GM23248 (cell line): ENCODE measurements around the gene GTF3C5. TPM values are rescaled to one million over a fixed set of nuclear protein-coding genes. Genes with fewer than 3 reads are reported as not detected.

Experiments used
- DNase-seq: peaks from one replicate; pipeline ENCODE4 v3.0.0-alpha.2; 2015
- H2AFZ ChIP-seq: fragments of 200-600 bp; sonication (generic); 2 replicates; pipeline ENCODE4 v1.6.1; 2016; ENCODE audit warnings: antibody characterized with exemption
- H3F3A ChIP-seq: fragments of 200-600 bp; sonication (generic); 2 replicates; pipeline ENCODE4 v1.6.1; 2016; ENCODE audit warnings: mild to moderate bottlenecking, antibody characterized with exemption, mixed run types; ENCODE audit not compliant: insufficient read depth
- H3K27ac ChIP-seq: fragments of 200-600 bp; sonication (generic); 2 replicates; pipeline ENCODE4 v1.5.1; 2016; ENCODE audit warnings: mild to moderate bottlenecking
- H3K27me3 ChIP-seq: fragments of 200-600 bp; sonication (generic); replicated peaks from 2 replicates; pipeline ENCODE4 v1.6.1; 2016; ENCODE audit warnings: mild to moderate bottlenecking; ENCODE audit not compliant: insufficient read depth
- H3K36me3 ChIP-seq: fragments of 200-600 bp; sonication (generic); 2 replicates; pipeline ENCODE4 v1.6.1; 2016; ENCODE audit warnings: low read depth, mild to moderate bottlenecking
- H3K4me1 ChIP-seq: fragments of 200-600 bp; sonication (generic); 2 replicates; pipeline ENCODE4 v1.6.1; 2016; ENCODE audit warnings: mild to moderate bottlenecking; ENCODE audit not compliant: insufficient read depth
- H3K4me2 ChIP-seq: fragments of 200-600 bp; sonication (generic); one replicate; pipeline ENCODE4 v1.6.1; 2016; ENCODE audit warnings: mild to moderate bottlenecking; ENCODE audit not compliant: unreplicated experiment
- H3K4me3 ChIP-seq: fragments of 200-600 bp; sonication (generic); 2 replicates; pipeline ENCODE4 v1.5.1; 2016; ENCODE audit warnings: mild to moderate bottlenecking
- H3K79me2 ChIP-seq: fragments of 200-600 bp; sonication (generic); 2 replicates; pipeline ENCODE4 v1.6.1; 2016; ENCODE audit warnings: mild to moderate bottlenecking; ENCODE audit not compliant: insufficient read depth
- H3K9ac ChIP-seq: fragments of 200-600 bp; sonication (generic); 2 replicates; pipeline ENCODE4 v1.6.1; 2016; ENCODE audit warnings: mild to moderate bottlenecking
- H3K9me2 ChIP-seq: fragments of 200-600 bp; sonication (generic); 2 replicates; pipeline ENCODE4 v1.6.1; 2016; ENCODE audit warnings: mixed run types, mild to moderate bottlenecking, moderate library complexity; ENCODE audit not compliant: insufficient read depth
- H3K9me3 ChIP-seq: fragments of 200-600 bp; sonication (generic); one replicate; pipeline ENCODE4 v1.6.1; 2017; ENCODE audit warnings: low read depth
- H4K20me1 ChIP-seq: fragments of 200-600 bp; sonication (generic); 2 replicates; pipeline ENCODE4 v1.6.0; 2016; ENCODE audit not compliant: insufficient read depth
- EZH2 ChIP-seq: fragments of 200-600 bp; sonication (generic); IDR thresholded peaks from 2 replicates; pipeline ENCODE4 v1.6.1; 2018; ENCODE audit warnings: antibody characterized with exemption, mild to moderate bottlenecking; ENCODE audit not compliant: insufficient read depth, poor library complexity, severe bottlenecking
- EZH2phosphoT487 ChIP-seq: fragments of 200-600 bp; sonication (generic); IDR thresholded peaks from 2 replicates; pipeline ENCODE4 v1.6.1; 2018; ENCODE audit warnings: antibody characterized with exemption, moderate library complexity, mild to moderate bottlenecking, low read depth; ENCODE audit not compliant: insufficient read depth
- WGBS, 2 experiments: methylation state at CpG; one replicate each; pipeline ENCODE4 v1.1.6; 2015 to 2017; ENCODE audit warnings: low lambda C conversion rate in 2 of 2, low coverage in 1 of 2; ENCODE audit errors: missing lambda C conversion rate in 2 of 2; 5-methylcytosine and 5-hydroxymethylcytosine counted together
- in situ Hi-C: fragments of 300-500 bp; cut with MboI; formaldehyde crosslinking; loops from 2 replicates; pipeline ENCODE4 v1.15.0; 2020
- polyA plus RNA-seq: library from polyadenylated mRNA; unstranded; fragments of >200 nt; fragmentation: Nextera tagmentation; extraction: Ambion mirVana; gene quantifications from 2 replicates; pipeline ENCODE4 v1.2.1, GENCODE V29; 2016
- total RNA-seq: library from RNA; depleted of rRNA; stranded (reverse); fragments of >200 nt; shearing (Covaris generic); gene quantifications from 2 replicates; pipeline ENCODE4 v1.2.3, GENCODE V29; 2014

GTF3C5 gene
- total and polyA plus RNA-seq, 2 experiments from 2014 or later: 33.5 to 40.1 TPM

GRCh38 chr9:133056533-133056932 is 25.7 kb downstream of the GTF3C5 start:
- Histone ChIP-seq H3K27ac (no peak overlapping the region), H3K79me2 (no peaks in the 10 kb centered on the region), H3K9me3 (no peaks in the 10 kb centered on the region), H3K4me1 (peaks cover 9% of the 10 kb centered on the region), H3K4me2 (no peak overlapping the region), H3F3A (no peaks in the 10 kb centered on the region), H3K36me3 (0 out of 2 replicates have a peak, but pooled peaks cover 5% of the 10 kb centered on the region), H3K4me3 (no peak overlapping the region), H2AFZ (no peak overlapping the region), H3K9me2 (no peaks in the 10 kb centered on the region), H4K20me1 (no peaks in the 10 kb centered on the region), H3K9ac (no peak overlapping the region), H3K27me3 (no peaks in the 10 kb centered on the region)
- 87 to 88% methylated on average over 12 to 13 of the region's 13 CpGs for WGBS, 2 experiments
- DNase-seq: no peak
- in situ Hi-C loops: no loop called here
- no peak for TF ChIP-seq EZH2phosphoT487
- TF ChIP-seq EZH2: no peak

GRCh38 chr9:133057006-133057405 is 26.2 kb downstream of the GTF3C5 start:
- TF ChIP-seq EZH2phosphoT487: no peak
- no peak for TF ChIP-seq EZH2
- Histone ChIP-seq H3K4me1 (peaks cover 9% of the 10 kb centered on the region), H3K9me2 (no peaks in the 10 kb centered on the region), H2AFZ (no peak overlapping the region), H3K9me3 (no peaks in the 10 kb centered on the region), H4K20me1 (no peaks in the 10 kb centered on the region), H3K4me2 (no peak overlapping the region), H3K27ac (no peak overlapping the region), H3F3A (no peaks in the 10 kb centered on the region), H3K27me3 (no peaks in the 10 kb centered on the region), H3K79me2 (no peaks in the 10 kb centered on the region), H3K9ac (no peak overlapping the region), H3K36me3 (0 out of 2 replicates have a peak, but pooled peaks cover 5% of the 10 kb centered on the region), H3K4me3 (no peak overlapping the region)
- in situ Hi-C loops: no loop called here
- 96 to 100% methylated on average over 5 to 8 of the region's 8 CpGs for WGBS, 2 experiments
- no peak for DNase-seq

- 94 to 96% methylated on average over 12 of the region's 12 CpGs for WGBS, 2 experiments
- in situ Hi-C loops: no loop called here
- no peaks in the 10 kb centered on the region for H3K79me2 ChIP-seq
- H3K4me3 ChIP-seq: no peak overlapping the region
- no peak overlapping the region for H2AFZ ChIP-seq
- H3K36me3 ChIP-seq: 0 out of 2 replicates have a peak, but pooled peaks cover 5% of the 10 kb centered on the region
- H3K9me3 ChIP-seq: no peaks in the 10 kb centered on the region
- H3K4me1 ChIP-seq: peaks cover 9% of the 10 kb centered on the region
- no peak overlapping the region for H3K27ac ChIP-seq
- H3K9me2 ChIP-seq: no peaks in the 10 kb centered on the region
- no peak overlapping the region for H3K4me2 ChIP-seq
- no peaks in the 10 kb centered on the region for H4K20me1 ChIP-seq
- H3K9ac ChIP-seq: no peak overlapping the region
- DNase-seq: no peak
- H3F3A ChIP-seq: no peaks in the 10 kb centered on the region
- H3K27me3 ChIP-seq: no peaks in the 10 kb centered on the region
- TF ChIP-seq EZH2phosphoT487 (no peak), EZH2 (no peak)
These were observed 26.8 kb downstream of the GTF3C5 start for GRCh38 chr9:133057553-133057952.

- Histone ChIP-seq H3K4me2 (no peak overlapping the region), H3K9me2 (no peaks in the 10 kb centered on the region), H3K9me3 (no peaks in the 10 kb centered on the region), H3F3A (no peaks in the 10 kb centered on the region), H3K9ac (no peak overlapping the region), H2AFZ (no peak overlapping the region), H3K4me1 (peaks cover 9% of the 10 kb centered on the region), H4K20me1 (no peaks in the 10 kb centered on the region), H3K36me3 (0 out of 2 replicates have a peak, but pooled peaks cover 5% of the 10 kb centered on the region), H3K4me3 (no peak overlapping the region), H3K27ac (no peak overlapping the region), H3K27me3 (no peaks in the 10 kb centered on the region), H3K79me2 (no peaks in the 10 kb centered on the region)
- no peak for DNase-seq
- TF ChIP-seq EZH2 (no peak), EZH2phosphoT487 (no peak)
- 90 to 91% methylated on average over 7 of the region's 7 CpGs for WGBS, 2 experiments
- in situ Hi-C loops: no loop called here
These were observed 27.3 kb downstream of the GTF3C5 start for GRCh38 chr9:133058071-133058470.
